KMS-11 (cell line): ENCODE measurements around the gene STK4.

Experiments used
- H2AFZ ChIP-seq: fragments of 200-600 bp; sonication (generic); 2 replicates; pipeline ENCODE4 v1.6.1; 2016; ENCODE audit warnings: antibody characterized with exemption, mixed run types, low read depth
- H3K27ac ChIP-seq: fragments of 200-600 bp; sonication (generic); 2 replicates; pipeline ENCODE4 v1.6.1; 2016; ENCODE audit warnings: mild to moderate bottlenecking, mixed run types
- H3K27me3 ChIP-seq: fragments of 200-600 bp; sonication (generic); 2 replicates; pipeline ENCODE4 v1.6.1; 2017; ENCODE audit warnings: mild to moderate bottlenecking, low read depth, mixed run types, moderate library complexity; ENCODE audit not compliant: insufficient read depth
- H3K36me3 ChIP-seq: fragments of 200-600 bp; sonication (generic); 2 replicates; pipeline ENCODE4 v1.6.1; 2017; ENCODE audit warnings: mild to moderate bottlenecking, mixed run types; ENCODE audit not compliant: insufficient read depth
- H3K4me1 ChIP-seq: fragments of 200-600 bp; sonication (generic); 2 replicates; pipeline ENCODE4 v1.6.1; 2016; ENCODE audit warnings: mild to moderate bottlenecking, low read depth, mixed run types; ENCODE audit not compliant: poor library complexity, severe bottlenecking
- H3K4me2 ChIP-seq: fragments of 200-600 bp; sonication (generic); 2 replicates; pipeline ENCODE4 v1.7.0; 2016; ENCODE audit warnings: mild to moderate bottlenecking, mixed run types
- H3K4me3 ChIP-seq: fragments of 200-600 bp; sonication (generic); IDR thresholded peaks from 2 replicates; pipeline ENCODE4 v1.6.1; 2017; ENCODE audit warnings: low read depth, low read length, mixed read lengths; ENCODE audit not compliant: insufficient read depth
- H3K79me2 ChIP-seq: fragments of 200-600 bp; sonication (generic); 2 replicates; pipeline ENCODE4 v1.6.1; 2016; ENCODE audit warnings: low read depth, mixed run types; ENCODE audit not compliant: insufficient read depth
- H3K9ac ChIP-seq: fragments of 200-600 bp; sonication (generic); 2 replicates; pipeline ENCODE4 v1.6.1; 2016; ENCODE audit warnings: mild to moderate bottlenecking, mixed run types
- H4K20me1 ChIP-seq: fragments of 200-600 bp; sonication (generic); 2 replicates; pipeline ENCODE4 v1.6.1; 2016; ENCODE audit warnings: mild to moderate bottlenecking, mixed run types; ENCODE audit not compliant: insufficient read depth
- TF ChIP-seq, protein P1 (sequence below): fragments of 200-600 bp; sonication (generic); conservative IDR thresholded peaks from 2 replicates; pipeline ENCODE4 v1.6.1; 2017; ENCODE audit warnings: low read depth, mild to moderate bottlenecking, antibody characterized with exemption, low read length, moderate library complexity, mixed read lengths

The STK4 gene

DNA sequence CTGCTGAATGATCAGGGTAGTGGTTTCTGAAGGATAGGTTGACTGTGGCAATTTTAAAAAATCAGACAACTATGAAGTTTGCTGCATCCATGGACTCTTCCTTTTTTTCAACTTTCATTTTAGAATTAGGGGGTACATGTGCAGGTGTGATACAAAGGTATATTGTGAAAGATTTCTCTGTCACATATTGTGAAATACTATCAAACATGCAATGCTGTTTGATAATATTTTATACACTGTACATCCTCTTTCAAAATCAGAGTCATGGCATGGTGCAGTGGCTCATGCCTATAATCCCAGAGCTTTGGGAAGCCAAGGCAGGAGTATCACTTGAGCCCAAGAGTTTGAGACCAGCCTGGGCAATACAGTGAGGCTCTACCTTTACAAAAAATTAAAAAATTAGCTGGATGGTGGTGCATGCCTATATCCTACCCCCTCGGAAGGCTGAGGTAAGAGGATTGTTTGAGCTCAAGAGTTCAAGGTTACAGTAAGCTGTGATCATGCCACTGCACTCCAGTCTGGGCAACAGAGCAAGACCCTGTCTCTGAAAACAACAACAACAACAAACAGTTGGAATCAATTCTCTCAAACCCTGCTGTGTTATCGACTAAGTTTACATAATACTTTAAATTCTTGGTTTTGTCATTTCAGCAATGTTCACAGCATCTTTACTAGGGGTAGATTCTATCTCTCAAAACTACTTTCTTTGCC, 153.4 kb downstream of the STK4 start:
- no peak overlapping the region for H3K4me3 ChIP-seq
- no peaks in the 10 kb centered on the region for H4K20me1 ChIP-seq
- H3K4me2 ChIP-seq = no peak overlapping the region
- peaks cover 9% of the 10 kb centered on the region for H3K4me1 ChIP-seq
- no peaks in the 10 kb centered on the region for H3K27me3 ChIP-seq
- no peak overlapping the region for H3K27ac ChIP-seq
- no peaks in the 10 kb centered on the region for H3K36me3 ChIP-seq
- TF ChIP-seq, protein P1, sequence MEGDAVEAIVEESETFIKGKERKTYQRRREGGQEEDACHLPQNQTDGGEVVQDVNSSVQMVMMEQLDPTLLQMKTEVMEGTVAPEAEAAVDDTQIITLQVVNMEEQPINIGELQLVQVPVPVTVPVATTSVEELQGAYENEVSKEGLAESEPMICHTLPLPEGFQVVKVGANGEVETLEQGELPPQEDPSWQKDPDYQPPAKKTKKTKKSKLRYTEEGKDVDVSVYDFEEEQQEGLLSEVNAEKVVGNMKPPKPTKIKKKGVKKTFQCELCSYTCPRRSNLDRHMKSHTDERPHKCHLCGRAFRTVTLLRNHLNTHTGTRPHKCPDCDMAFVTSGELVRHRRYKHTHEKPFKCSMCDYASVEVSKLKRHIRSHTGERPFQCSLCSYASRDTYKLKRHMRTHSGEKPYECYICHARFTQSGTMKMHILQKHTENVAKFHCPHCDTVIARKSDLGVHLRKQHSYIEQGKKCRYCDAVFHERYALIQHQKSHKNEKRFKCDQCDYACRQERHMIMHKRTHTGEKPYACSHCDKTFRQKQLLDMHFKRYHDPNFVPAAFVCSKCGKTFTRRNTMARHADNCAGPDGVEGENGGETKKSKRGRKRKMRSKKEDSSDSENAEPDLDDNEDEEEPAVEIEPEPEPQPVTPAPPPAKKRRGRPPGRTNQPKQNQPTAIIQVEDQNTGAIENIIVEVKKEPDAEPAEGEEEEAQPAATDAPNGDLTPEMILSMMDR = no peak
- H3K79me2 ChIP-seq = no peaks in the 10 kb centered on the region
- no peak overlapping the region for H2AFZ ChIP-seq
- no peak overlapping the region for H3K9ac ChIP-seq

DNA sequence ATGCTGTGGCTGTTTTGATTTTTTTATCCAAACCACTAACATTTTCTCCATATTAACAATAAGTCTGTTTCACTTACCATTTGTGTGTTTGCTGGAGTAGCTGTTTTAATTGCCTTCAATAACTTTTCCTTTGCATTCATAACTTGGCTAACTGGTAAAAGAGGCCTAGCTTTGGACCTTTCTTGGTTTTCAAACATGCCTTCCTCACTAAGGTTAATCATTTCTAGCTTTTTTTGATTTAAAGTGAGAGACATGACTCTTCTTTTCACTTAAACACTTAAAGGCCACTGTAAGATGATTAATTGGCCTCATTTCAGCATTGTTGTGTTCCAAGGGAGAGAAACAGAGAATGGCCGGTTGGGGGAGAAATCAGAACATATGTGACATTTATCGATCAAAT, 155.1 kb downstream of the STK4 start:
- H4K20me1 ChIP-seq = no peaks in the 10 kb centered on the region
- no peak overlapping the region for H2AFZ ChIP-seq
- no peaks in the 10 kb centered on the region for H3K79me2 ChIP-seq
- TF ChIP-seq, protein P1 = no peak
- H3K27ac ChIP-seq = no peak overlapping the region
- H3K9ac ChIP-seq = no peak overlapping the region
- no peak overlapping the region for H3K4me3 ChIP-seq
- peaks cover 3% of the 10 kb centered on the region for H3K4me1 ChIP-seq
- no peak overlapping the region for H3K4me2 ChIP-seq
- H3K36me3 ChIP-seq = no peaks in the 10 kb centered on the region
- H3K27me3 ChIP-seq = no peaks in the 10 kb centered on the region

DNA sequence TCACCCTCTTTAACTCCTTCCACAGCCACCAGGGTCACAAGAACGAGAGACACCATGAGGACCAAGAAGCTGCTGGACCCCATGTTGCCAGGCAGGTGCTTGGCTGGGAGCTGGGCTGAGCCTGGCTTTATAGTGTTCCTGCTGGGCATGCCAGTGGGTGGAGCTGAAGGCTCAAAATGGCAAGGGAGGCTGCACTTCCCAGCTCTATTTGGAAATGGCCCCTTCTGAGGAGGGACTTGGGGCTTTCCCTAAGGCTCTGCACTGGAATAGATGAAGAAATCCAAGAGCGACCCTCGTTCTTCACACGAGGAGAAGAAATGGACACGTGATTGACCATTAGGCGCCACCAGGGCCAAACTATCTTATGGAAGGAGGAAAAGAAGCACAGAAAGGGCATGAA, 158.1 kb downstream of the STK4 start, which contains the start of gene WFDC12:
WFDC12 (minus strand) TSS at position 101 of the 400 bp plus-strand sequence; CDS start at position 83, 18 bp downstream.
- Histone ChIP-seq H4K20me1 (no peaks in the 10 kb centered on the region), H3K79me2 (no peaks in the 10 kb centered on the region), H3K4me2 (no peak within 1 kb of the TSS), H3K36me3 (no peaks in the 10 kb centered on the region), H3K4me3 (no peak within 1 kb of the TSS), H3K4me1 (no peaks in the 10 kb centered on the region), H3K27me3 (no peaks in the 10 kb centered on the region), H3K9ac (no peak within 1 kb of the TSS), H3K27ac (no peak within 1 kb of the TSS), H2AFZ (no peak within 1 kb of the TSS)
- TF ChIP-seq, protein P1 = no peak

DNA sequence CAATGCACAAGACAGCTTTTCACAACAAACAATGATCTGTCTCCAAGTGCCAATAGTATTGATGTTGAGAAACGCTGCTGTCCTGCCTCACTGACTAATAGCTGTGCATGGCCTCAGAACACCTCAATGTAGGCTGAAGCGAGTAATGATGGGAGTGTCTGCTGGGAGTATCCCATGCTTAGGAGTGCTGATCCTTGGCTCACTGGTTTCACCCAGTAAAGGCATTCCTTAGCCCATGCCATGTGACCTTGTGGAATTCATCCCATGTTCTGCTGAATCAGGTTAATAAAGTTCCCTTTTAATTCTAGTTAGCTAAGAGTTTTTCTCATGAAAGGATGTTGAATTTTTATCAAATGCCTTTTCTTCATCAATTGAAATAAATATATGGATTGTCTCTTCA, 161.8 kb downstream of the STK4 start:
- no peak overlapping the region for H3K4me2 ChIP-seq

More for the DNA sequence above, 161.8 kb downstream of the STK4 start:
- no peak overlapping the region for H3K4me3 ChIP-seq
- H3K9ac ChIP-seq = no peak overlapping the region
- H2AFZ ChIP-seq = no peak overlapping the region
- H4K20me1 ChIP-seq = no peaks in the 10 kb centered on the region
- H3K27me3 ChIP-seq = no peaks in the 10 kb centered on the region
- TF ChIP-seq, protein P1 = no peak
- H3K79me2 ChIP-seq = no peaks in the 10 kb centered on the region
- H3K27ac ChIP-seq = no peak overlapping the region
- no peaks in the 10 kb centered on the region for H3K36me3 ChIP-seq
- H3K4me1 ChIP-seq = no peaks in the 10 kb centered on the region
